Endodermal cell (in vitro differentiated cells): ENCODE results near the gene TFF2. TPM values are rescaled to one million over a fixed set of nuclear protein-coding genes. Genes with fewer than 3 reads are reported as not detected.

Experiments used
- DNase-seq: peaks from one replicate; pipeline ENCODE4 v3.0.0-alpha.2; 2017
- H3K27ac ChIP-seq: 2 replicates; pipeline ENCODE4 v1.5.1; 2013; ENCODE audit warnings: mild to moderate bottlenecking, low read depth, low read length, moderate library complexity
- H3K27me3 ChIP-seq: 2 replicates; pipeline ENCODE4 v1.6.1; 2013; ENCODE audit warnings: mild to moderate bottlenecking, low read length, moderate library complexity; ENCODE audit not compliant: insufficient read depth, control insufficient read depth, poor library complexity, severe bottlenecking
- H3K36me3 ChIP-seq: 2 replicates; pipeline ENCODE4 v1.7.0; 2013; ENCODE audit warnings: mild to moderate bottlenecking, low read length, moderate library complexity; ENCODE audit not compliant: control insufficient read depth, insufficient read depth
- H3K4me1 ChIP-seq: one replicate; pipeline ENCODE4 v1.7.0; 2013; ENCODE audit warnings: low read length; ENCODE audit not compliant: control insufficient read depth, insufficient read depth
- H3K4me3 ChIP-seq: 2 replicates; pipeline ENCODE4 v1.5.1; 2013; ENCODE audit warnings: mild to moderate bottlenecking, low read length, moderate library complexity
- H3K9ac ChIP-seq: 2 replicates; pipeline ENCODE4 v1.6.1; 2013; ENCODE audit warnings: mild to moderate bottlenecking, low read length, moderate library complexity; ENCODE audit not compliant: poor library complexity, severe bottlenecking; ENCODE audit errors: extremely low read depth
- H3K9me3 ChIP-seq: 2 replicates; pipeline ENCODE4 v1.6.1; 2013; ENCODE audit warnings: mild to moderate bottlenecking, low read length, moderate library complexity; ENCODE audit not compliant: control insufficient read depth
- H3K27ac Mint-ChIP-seq: 2 replicates; pipeline ENCODE4 v1.8.0; 2020; ENCODE audit warnings: mixed read lengths
- H3K27me3 Mint-ChIP-seq: 2 replicates; pipeline ENCODE4 v1.8.0; 2021; ENCODE audit warnings: mild to moderate bottlenecking, mixed read lengths; ENCODE audit not compliant: insufficient read depth
- H3K36me3 Mint-ChIP-seq: 2 replicates; pipeline ENCODE4 v1.8.0; 2020; ENCODE audit warnings: low read depth, mixed read lengths
- H3K4me1 Mint-ChIP-seq: 2 replicates; pipeline ENCODE4 v1.8.0; 2020; ENCODE audit warnings: mixed read lengths
- H3K4me3 Mint-ChIP-seq: 2 replicates; pipeline ENCODE4 v1.8.0; 2020; ENCODE audit warnings: mild to moderate bottlenecking, moderate library complexity, mixed read lengths
- H3K9me3 Mint-ChIP-seq: 2 replicates; pipeline ENCODE4 v1.8.0; 2020; ENCODE audit warnings: mild to moderate bottlenecking, mixed read lengths
- WGBS, 2 experiments: methylation state at CpG; one replicate each; pipeline versions ENCODE4 v1.1.5 to v1.1.7; 2013; ENCODE audit warnings: missing lambda C conversion rate in 2 of 2, mixed read lengths in 1 of 2; ENCODE audit not compliant: insufficient coverage in 1 of 2, insufficient read length in 1 of 2; 5-methylcytosine and 5-hydroxymethylcytosine counted together
- total RNA-seq, 2 donors: library from RNA; stranded (reverse); fragmentation: NEBNext Ultra II Directional in 1 of 2; extraction: Animal tissue kit (Norgen Biotek cat#: 25700) in 1 of 2; gene quantifications; 2 replicates in 1 of 2; 3 replicates in 1 of 2; pipeline ENCODE4 v1.2.1, GENCODE V29; 2021
- TF ChIP-seq, protein P1 (sequence below): fragments of 200-600 bp; sonication (generic); conservative IDR thresholded peaks from 2 replicates; pipeline ENCODE4 v1.5.0; 2021; ENCODE audit warnings: antibody characterized with exemption, mild to moderate bottlenecking

The TFF2 gene
- total RNA-seq, 2 donors from 2014 or later = not detected

DNA sequence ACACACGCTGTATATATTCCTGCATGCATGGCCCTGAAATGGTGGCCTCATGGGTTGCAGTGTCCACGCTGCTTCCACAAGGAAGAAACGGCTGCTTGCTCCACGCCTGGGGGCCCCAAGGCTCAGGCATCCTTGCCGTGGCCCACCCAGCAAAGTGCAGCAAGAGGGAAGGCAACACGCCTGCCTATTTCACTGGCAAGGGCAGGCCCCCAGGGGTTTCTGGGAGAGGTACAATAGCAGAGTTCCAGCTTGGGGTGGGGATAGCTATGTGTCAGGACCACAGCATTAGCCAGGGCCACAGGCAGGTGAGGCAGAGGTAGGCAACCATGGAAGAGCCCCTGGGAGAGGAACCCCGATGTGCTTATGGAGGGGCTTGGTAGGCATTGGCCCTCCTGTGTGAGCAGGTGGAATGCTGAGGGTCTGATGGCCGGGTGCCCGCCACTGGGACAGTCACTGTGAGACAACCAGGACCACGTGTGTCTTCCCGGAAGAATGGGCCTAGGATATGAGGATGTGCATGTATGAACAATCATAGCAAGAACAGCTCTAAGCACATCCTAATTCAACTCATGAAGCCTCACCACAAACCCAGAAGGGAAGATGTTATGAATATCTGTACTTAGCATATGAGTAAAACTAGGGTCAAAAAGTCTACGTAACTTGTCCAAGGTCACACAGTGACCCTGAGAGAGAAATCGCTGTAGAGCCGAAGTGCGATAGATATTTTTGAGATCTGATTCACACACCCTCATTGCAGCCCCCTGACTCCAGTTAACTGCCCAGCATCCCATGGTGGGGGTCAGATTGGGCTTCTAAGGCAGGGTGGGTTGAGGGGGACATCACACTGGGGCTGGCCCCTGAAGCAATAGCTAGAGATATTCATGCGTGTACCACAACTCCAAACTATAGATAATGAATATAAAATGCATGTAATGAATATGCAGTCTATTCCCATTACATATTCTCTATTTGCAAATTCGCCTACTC is 11.8 kb downstream of the TFF2 start:
- Histone ChIP-seq H3K4me1 (peaks cover 3% of the 10 kb centered on the region), H3K9me3 (no peaks in the 10 kb centered on the region), H3K9ac (no peak overlapping the region), H3K4me3 (no peak overlapping the region), H3K36me3 (no peaks in the 10 kb centered on the region), H3K27ac (peak overlapping the region; percentile 47), H3K27me3 (no peaks in the 10 kb centered on the region)
- DNase-seq = peak; percentile 5
- no peak overlapping the region for H3K4me3 Mint-ChIP-seq
- no peaks in the 10 kb centered on the region for H3K27me3 Mint-ChIP-seq
- H3K27ac Mint-ChIP-seq = no peak overlapping the region
- peaks cover 5% of the 10 kb centered on the region for H3K4me1 Mint-ChIP-seq
- no peaks in the 10 kb centered on the region for H3K36me3 Mint-ChIP-seq
- 90 to 95% methylated on average over 10 to 16 of the region's 17 CpGs for WGBS, 2 experiments
- H3K9me3 Mint-ChIP-seq = no peaks in the 10 kb centered on the region
- TF ChIP-seq, protein P1, sequence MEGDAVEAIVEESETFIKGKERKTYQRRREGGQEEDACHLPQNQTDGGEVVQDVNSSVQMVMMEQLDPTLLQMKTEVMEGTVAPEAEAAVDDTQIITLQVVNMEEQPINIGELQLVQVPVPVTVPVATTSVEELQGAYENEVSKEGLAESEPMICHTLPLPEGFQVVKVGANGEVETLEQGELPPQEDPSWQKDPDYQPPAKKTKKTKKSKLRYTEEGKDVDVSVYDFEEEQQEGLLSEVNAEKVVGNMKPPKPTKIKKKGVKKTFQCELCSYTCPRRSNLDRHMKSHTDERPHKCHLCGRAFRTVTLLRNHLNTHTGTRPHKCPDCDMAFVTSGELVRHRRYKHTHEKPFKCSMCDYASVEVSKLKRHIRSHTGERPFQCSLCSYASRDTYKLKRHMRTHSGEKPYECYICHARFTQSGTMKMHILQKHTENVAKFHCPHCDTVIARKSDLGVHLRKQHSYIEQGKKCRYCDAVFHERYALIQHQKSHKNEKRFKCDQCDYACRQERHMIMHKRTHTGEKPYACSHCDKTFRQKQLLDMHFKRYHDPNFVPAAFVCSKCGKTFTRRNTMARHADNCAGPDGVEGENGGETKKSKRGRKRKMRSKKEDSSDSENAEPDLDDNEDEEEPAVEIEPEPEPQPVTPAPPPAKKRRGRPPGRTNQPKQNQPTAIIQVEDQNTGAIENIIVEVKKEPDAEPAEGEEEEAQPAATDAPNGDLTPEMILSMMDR = no peak

DNA sequence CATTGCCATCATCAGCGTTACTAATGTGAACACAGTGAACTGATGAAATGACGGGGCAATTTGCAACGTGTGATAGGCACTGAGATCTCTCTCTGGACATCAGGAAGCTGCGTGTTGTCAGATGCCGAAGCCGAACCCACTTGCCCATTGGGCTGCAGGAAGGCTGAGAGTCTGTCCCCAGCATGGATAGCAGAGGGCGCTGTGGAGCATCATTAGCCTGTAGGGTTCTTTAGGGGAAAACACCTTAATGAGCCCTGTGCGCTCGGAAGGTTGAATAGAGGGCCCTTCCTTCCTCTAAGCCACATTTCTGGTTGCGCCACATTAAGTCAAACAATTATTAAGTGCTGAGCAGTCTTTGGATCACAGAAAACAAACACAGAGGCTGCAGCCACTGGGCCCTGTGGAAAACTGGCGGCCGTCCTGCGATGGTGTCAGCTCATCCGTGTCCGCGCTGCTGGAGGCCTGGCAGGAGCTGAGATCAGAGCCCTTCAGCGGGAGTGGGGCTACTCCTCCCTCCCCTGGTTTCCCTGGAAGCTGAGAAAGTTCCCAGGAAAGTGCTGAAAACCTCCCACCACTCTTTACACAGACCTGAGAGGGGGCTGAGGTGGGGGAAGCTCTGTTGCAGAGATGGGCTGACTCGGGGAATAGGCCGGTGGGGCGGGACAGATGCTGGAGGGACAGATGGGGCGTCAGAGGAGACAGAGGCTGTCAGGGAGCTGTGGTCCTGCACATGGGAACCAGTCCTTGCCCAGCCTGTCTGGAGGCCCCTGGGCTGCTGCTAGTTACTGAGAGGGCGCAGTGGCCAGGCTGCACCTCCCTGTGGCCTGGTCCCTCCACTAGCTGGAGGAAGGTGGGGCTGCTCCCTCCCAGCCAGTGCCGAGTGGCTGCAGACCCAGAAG is 12.7 kb downstream of the TFF2 start:
- WGBS, 2 experiments = 68 to 80% methylated on average over 8 to 23 of the region's 23 CpGs
- peak; percentile 94 for DNase-seq
- Histone ChIP-seq H3K27me3 (no peaks in the 10 kb centered on the region), H3K27ac (peak overlapping the region; percentile 47), H3K4me3 (no peak overlapping the region), H3K9ac (no peak overlapping the region), H3K36me3 (no peaks in the 10 kb centered on the region), H3K4me1 (peaks cover 3% of the 10 kb centered on the region), H3K9me3 (no peaks in the 10 kb centered on the region)
- H3K4me1 Mint-ChIP-seq = peaks cover 5% of the 10 kb centered on the region
- no peaks in the 10 kb centered on the region for H3K36me3 Mint-ChIP-seq
- peak overlapping the region; percentile 64 for H3K27ac Mint-ChIP-seq
- no peaks in the 10 kb centered on the region for H3K9me3 Mint-ChIP-seq
- TF ChIP-seq, protein P1 = peak; percentile 89
- H3K4me3 Mint-ChIP-seq = no peak overlapping the region
- no peaks in the 10 kb centered on the region for H3K27me3 Mint-ChIP-seq

DNA sequence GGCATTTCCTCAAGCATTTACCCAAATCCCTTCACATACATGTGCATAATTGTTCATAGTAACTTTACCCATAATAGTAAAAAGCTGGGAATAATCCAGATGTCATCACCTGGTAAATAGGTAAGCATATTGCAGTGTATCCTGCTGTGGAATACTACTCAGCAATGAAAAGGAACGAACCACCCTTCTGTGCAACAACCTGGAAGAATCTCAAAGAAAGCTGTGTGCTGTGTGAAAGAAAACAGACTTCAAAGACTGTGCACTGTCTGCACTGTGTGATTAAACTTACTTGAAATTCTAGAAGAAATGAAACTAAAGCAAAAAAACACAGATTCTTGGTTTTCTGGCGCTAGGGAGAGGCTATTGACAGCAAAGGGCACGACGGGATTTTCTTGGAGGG is 13.5 kb downstream of the TFF2 start:
- Histone ChIP-seq H3K4me3 (no peak overlapping the region), H3K27ac (no peak overlapping the region), H3K9ac (no peak overlapping the region), H3K9me3 (peaks cover 2% of the 10 kb centered on the region), H3K4me1 (peaks cover 3% of the 10 kb centered on the region), H3K36me3 (no peaks in the 10 kb centered on the region), H3K27me3 (no peaks in the 10 kb centered on the region)
- H3K9me3 Mint-ChIP-seq = no peaks in the 10 kb centered on the region
- peaks cover 5% of the 10 kb centered on the region for H3K4me1 Mint-ChIP-seq
- peaks cover 2% of the 10 kb centered on the region for H3K27me3 Mint-ChIP-seq
- no peaks in the 10 kb centered on the region for H3K36me3 Mint-ChIP-seq
- no peak overlapping the region for H3K27ac Mint-ChIP-seq
- WGBS, 2 experiments = 93 to 96% methylated on average over 4 of the region's 4 CpGs
- TF ChIP-seq, protein P1 = no peak
- H3K4me3 Mint-ChIP-seq = no peak overlapping the region
- DNase-seq = peak; percentile 18
